Type B pancreatic cell (in vitro differentiated cells): Measurements from ENCODE around the gene LRRC38. TPM values are rescaled to one million over a fixed set of nuclear protein-coding genes. Genes with fewer than 3 reads are reported as not detected.

Experiments
- DNase-seq: peaks from one replicate; pipeline ENCODE4 v3.0.0; 2021; ENCODE audit warnings: mixed read lengths; ENCODE audit not compliant: unreplicated experiment; ENCODE audit errors: extremely low spot score
- H3K27ac Mint-ChIP-seq: 2 replicates; pipeline ENCODE4 v1.8.0; 2021; ENCODE audit warnings: mild to moderate bottlenecking, mixed read lengths
- H3K27me3 Mint-ChIP-seq: 2 replicates; pipeline ENCODE4 v1.8.0; 2021; ENCODE audit warnings: mixed read lengths
- H3K36me3 Mint-ChIP-seq: 2 replicates; pipeline ENCODE4 v1.8.0; 2021; ENCODE audit warnings: mixed read lengths
- H3K4me1 Mint-ChIP-seq: one replicate; pipeline ENCODE4 v1.8.0; 2021; ENCODE audit warnings: mixed read lengths; ENCODE audit not compliant: unreplicated experiment
- H3K4me3 Mint-ChIP-seq: 2 replicates; pipeline ENCODE4 v1.8.0; 2021; ENCODE audit warnings: mild to moderate bottlenecking, mixed read lengths
- H3K9me3 Mint-ChIP-seq: 2 replicates; pipeline ENCODE4 v1.8.0; 2021; ENCODE audit warnings: mixed read lengths
- CTCF ChIP-seq: fragments of 200-600 bp; sonication (generic); conservative IDR thresholded peaks from 2 replicates; pipeline ENCODE4 v1.5.0; 2021; ENCODE audit warnings: antibody characterized with exemption, mild to moderate bottlenecking
- total RNA-seq: library from RNA; stranded (reverse); gene quantifications from 2 replicates; pipeline ENCODE4 v1.2.1, GENCODE V29; 2021; ENCODE audit warnings: low replicate concordance

LRRC38 gene
- total RNA-seq, 1 donor from 2014 or later: 2.6 TPM

- H3K4me1 Mint-ChIP-seq: no peaks in the 10 kb centered on the region
These were observed 18.6 kb downstream of the LRRC38 start for GRCh38 chr1:13495186-13495585.

GRCh38 chr1:13494712-13495111, 19.1 kb downstream of the LRRC38 start:
- Mint-ChIP-seq H3K27ac (no peak overlapping the region), H3K27me3 (peaks cover 32% of the 10 kb centered on the region), H3K4me1 (no peaks in the 10 kb centered on the region), H3K36me3 (no peaks in the 10 kb centered on the region), H3K4me3 (no peak overlapping the region), H3K9me3 (no peaks in the 10 kb centered on the region)
- no peak for TF ChIP-seq CTCF
- DNase-seq: no peak

More at GRCh38 chr1:13495186-13495585, 18.6 kb downstream of the LRRC38 start:
- TF ChIP-seq CTCF: no peak
- Mint-ChIP-seq H3K27ac (no peak overlapping the region), H3K27me3 (peaks cover 31% of the 10 kb centered on the region), H3K9me3 (no peaks in the 10 kb centered on the region), H3K36me3 (no peaks in the 10 kb centered on the region), H3K4me3 (no peak overlapping the region)
- DNase-seq: no peak

GRCh38 chr1:13494025-13494424, 19.8 kb downstream of the LRRC38 start:
- TF ChIP-seq CTCF: no peak
- Mint-ChIP-seq H3K4me1 (no peaks in the 10 kb centered on the region), H3K4me3 (no peak overlapping the region), H3K9me3 (no peaks in the 10 kb centered on the region), H3K36me3 (no peaks in the 10 kb centered on the region), H3K27ac (no peak overlapping the region), H3K27me3 (peaks cover 35% of the 10 kb centered on the region)
- DNase-seq: no peak

- TF ChIP-seq CTCF: no peak
- Mint-ChIP-seq H3K9me3 (no peaks in the 10 kb centered on the region), H3K36me3 (no peaks in the 10 kb centered on the region), H3K27me3 (peaks cover 39% of the 10 kb centered on the region), H3K27ac (no peak overlapping the region), H3K4me3 (no peak overlapping the region), H3K4me1 (no peaks in the 10 kb centered on the region)
- no peak for DNase-seq
These were observed 21.1 kb downstream of the LRRC38 start for GRCh38 chr1:13492711-13493110.

- H3K27me3 Mint-ChIP-seq: peaks cover 27% of the 10 kb centered on the region
- H3K36me3 Mint-ChIP-seq: no peaks in the 10 kb centered on the region
- DNase-seq: no peak
- no peak for TF ChIP-seq CTCF
- no peaks in the 10 kb centered on the region for H3K9me3 Mint-ChIP-seq
- no peak overlapping the region for H3K4me3 Mint-ChIP-seq
- H3K4me1 Mint-ChIP-seq: no peaks in the 10 kb centered on the region
- no peak overlapping the region for H3K27ac Mint-ChIP-seq
These were observed 25.8 kb downstream of the LRRC38 start for GRCh38 chr1:13487957-13488356.
